Suppressor macrophage treated with lipopolysaccharide for 4 hours (primary cell): ENCODE data around the gene CER1.
"Not testable (repeated sequence)": the region's sequence is repeated elsewhere in the genome, so short reads cannot be mapped to it uniquely, and the experiment has no call there.

Source experiments
- DNase-seq: peaks from one replicate; pipeline ENCODE4 v3.0.0-alpha.2; 2020

Gene CER1

DNA sequence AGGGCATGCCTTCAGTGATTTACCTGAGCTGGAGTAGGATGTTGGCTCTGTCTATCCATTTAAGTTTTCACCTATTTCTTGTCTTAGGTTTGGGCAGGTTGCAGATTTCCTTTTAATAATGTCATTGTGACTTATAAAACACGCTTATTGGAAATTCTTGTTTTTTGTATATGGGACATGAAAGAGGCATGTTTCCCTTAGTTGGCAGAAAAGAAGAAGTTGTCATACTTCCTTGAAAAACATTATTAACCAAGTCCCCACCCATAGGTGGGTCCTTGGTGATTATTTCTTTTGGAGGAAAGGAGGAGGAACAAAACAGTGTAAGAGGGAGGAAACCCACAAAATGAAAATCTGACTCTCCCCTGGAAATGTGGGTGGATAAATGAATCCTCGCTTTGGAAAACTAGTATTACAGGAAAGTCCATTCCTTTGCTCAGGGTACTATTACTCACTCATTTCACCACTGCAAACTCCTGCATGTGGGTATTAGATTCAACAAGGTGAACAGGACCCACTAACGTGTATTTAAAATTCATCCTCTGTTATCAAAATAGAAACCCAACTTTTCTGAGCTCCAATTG is 9.3 kb downstream of the CER1 start:
- no peak for DNase-seq

DNA sequence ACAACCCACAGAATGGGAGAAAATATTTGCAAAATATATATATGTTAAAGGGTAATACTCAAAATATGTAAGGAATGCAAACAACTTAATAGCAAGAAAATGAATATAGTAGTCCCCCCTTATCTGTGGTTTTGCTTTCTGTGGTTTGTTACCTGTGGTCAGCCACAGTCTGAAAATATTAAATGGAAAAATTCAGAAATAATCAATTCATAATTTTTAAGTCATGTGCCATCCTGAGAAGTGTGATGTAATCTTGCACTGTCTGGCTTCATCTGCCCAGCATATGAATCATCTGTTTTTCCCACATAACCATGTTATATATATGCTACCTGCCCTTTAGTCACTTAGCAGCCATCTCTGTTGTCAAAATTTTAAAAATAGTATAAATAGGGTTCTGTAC is 11.7 kb downstream of the CER1 start:
- DNase-seq: no peak

DNA sequence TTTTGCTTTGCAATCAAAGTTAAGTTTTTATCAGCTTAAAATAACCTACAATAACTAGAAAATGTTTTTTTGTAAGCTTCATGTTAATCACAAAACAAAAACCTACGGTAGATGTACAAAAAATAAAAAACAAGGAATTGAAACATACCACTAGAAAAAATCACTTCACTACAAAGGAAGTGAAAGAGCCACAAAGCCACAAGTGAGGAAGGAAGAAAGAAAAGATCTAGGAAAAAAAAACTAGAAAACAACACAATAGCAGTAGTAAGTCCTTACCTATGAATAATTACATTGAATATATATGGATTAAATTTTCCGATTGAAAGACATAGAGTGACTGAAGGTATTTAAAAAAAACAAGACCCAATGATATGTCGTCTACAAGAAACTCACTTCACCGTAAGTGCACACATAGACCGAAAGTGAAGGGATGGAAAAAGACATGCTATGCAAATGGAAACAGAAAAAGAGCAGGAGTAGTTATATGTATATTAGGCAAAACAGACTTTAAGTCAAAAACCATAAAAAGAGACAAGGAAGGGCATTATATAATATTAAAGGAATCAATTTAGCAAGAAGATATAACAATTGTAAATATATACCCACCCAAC is 15.9 kb downstream of the CER1 start:
- DNase-seq: peak; percentile 33

DNA sequence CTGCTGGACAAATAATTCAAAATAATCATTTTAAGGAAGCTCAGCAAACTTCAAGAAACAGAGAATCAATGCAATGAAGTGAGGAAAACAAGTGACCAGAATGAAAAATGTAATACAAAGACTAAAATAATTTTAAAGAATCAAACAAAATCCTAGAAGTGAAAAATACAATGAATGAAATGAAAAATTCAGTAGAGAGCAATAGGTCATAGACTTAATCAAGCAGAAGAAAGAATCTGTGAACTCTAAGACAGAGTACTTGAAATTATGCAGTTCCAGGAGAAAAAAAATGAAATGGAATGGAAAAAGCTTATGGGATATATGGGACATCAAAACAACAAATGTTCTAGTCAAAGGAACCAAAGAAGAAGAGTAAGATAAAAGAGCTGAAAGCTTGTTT is 17.5 kb downstream of the CER1 start:
- DNase-seq: no peak

DNA sequence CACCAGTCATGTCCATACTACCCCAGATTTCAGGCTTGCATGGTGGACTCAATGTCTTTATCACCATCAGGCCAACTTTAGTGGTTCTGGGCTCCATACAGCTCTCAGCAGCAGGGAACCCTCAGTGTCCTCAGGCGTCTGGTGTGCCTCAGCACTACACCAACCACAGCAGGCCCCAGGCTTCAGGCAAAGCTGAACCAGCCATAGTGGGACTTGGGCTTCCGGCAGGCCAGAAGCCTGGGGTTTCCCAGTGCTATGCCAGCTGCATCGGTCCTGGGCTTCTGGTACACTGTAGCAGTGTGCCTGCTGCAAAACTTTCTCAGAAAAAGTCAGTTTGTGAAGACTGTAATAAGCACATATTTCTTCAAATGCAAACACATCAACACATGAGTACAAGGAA is 18.3 kb downstream of the CER1 start:
- no peak for DNase-seq

DNA sequence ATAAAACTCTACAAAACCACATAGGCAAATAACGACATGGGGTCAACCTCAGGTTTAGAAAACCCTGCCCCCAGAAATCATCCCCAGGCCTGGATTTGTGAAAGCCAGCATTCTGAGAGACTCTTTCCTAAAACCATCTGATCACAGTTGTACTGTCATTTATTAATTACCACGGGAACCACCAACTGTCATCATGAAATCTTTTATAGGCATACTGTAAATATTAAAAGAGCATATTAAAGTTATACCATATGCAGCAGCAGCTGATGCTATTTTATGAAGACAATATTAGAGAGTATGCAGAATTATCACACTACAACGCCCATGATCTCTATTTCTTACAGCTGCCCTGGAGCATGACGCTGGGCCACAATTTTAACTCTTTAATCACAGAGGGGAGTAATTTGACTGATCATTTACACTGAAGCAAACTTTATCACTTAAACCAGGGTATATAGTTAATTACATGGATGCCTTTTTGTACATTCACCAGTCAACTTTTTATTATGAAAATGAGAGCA is 20.3 kb downstream of the CER1 start:
- DNase-seq: no peak

DNA sequence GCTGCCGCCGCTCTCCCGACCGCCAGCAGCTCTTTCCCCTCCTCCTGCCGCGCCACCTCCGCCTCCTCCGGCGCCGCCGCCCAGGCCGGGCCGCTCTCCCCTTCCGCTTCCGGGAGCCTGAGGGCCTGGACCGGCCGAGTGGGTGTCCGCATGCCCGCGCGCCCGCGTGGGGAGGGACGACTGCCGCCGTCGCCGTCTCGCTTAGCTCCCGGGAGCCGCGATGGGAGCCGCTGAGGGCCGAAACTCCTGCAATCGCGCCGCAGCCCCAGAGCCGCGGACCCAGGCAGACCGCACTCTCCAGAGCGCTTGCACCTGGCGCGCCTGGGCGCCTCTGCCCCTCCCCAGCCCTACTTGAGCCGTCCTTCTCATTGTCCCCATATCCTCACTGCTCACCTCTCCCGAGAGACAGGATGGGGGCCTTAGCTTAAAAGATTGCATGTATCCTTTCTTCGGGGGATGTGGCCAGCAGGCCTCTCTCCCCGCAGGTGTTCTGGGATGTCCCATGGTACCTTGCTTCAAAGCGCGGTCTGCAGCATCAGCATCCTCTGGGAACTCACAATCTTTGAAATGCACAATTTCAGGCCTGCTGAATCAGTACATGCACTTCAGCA is 29.2 kb downstream of the CER1 start, which contains the start of gene ZDHHC21:
ZDHHC21 (minus strand) TSS at position 182 of the 611 bp plus-strand sequence. CDS start 19,092 bp downstream, outside the sequence.
- DNase-seq: peak; percentile 81

DNA sequence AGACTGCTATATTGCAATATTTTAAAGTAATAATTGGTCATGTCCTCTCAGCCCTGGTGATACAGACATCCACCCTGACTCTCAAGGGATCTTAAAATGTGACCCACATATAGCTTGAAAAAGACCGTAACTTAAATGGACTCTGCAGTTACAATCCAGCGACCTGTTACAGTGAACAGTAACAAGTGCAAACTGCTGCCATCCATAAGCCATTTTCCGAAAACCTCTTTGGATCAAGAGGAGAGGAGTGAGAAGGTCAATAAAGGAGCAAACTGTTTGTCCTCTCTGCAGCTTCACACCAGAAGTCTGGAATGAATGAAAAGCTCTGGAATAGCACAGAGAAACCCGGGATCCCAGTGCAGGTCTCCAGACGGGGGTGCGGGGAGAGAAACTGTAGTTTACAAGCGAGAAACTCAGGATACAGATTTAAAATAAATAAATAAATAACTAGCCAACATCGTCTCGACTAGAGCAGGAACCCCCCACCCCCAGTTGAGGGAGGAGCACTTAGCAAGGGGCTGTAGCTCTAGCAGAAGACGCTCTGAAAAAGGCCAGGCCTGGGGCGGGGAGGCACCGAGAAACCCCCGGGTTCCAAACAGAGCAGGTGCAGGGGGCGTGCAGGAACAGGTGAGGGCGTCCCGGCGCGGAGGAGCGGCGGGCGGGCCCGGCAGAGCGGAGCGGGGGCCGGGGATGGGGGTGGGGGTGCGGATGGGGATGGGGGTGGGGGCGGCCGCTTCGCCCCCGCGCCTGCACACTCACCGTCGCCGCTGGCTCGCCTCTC is 29.9 kb downstream of the CER1 start:
- no peak for DNase-seq

DNA sequence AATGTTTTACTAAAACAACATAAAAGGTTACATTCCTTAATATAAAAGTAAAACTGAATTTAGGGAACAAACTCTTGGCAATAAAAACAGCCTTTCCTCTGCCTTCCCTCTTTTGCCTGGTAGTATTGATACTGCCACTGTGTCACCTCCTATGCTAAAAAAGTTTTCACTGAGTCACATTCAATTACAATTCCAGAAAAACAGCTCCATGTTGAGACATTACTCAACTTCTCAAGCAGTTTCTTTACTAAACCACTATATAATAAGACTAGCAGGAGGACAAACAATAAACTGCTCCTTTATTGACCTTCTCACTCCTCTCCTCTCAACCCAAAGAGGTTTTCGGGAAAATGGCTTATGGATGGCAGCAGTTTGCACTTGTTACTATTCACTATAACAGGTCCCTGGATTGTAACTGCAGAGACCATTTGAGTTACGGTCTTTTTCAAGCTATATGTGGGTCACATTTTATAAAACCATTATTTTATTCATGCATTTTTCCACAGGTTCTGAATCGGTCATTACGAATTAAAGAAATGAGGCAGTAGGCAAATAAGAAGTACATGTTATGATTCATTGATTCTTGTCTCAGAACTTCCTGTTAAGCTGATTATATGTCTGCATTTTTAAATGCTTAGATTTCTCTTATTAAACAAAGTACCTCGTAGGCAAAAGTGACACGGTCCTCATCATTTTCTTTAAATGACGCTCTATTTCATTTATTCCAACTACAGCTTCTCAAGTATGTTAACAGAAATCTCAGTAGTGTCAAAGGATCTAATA is 31.4 kb downstream of the CER1 start:
- peak; percentile 43 for DNase-seq

DNA sequence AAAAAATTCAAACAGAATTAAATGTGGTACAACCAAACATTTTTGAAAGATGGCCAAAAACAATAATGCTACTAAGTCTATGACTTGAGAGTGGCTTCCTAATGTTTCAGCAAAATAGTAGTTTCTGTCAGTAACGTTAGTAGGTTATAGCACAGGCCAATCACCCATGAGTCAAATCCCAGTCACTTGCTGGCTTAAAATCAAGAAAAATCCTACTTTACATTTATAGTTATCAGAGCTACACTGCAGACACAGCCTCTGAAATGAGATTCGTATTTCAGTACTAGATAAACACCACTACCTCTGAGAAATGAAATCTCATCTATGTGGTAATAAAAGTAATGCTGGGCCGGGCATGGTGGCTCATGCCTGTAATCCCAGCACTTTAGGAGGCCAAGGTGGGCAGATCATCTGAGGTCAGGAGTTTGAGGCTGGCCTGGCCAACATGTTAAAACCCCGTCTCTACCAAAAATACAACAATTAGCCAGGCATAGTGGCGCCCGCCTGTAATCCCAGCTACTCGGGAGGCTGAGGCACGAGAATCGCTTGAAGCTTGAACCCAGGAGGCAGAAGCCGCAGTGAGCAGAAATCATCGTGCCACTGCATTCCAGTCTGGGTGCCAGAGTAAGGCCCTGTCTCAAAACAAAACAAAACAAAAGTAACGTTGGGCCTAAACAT is 35.4 kb downstream of the CER1 start:
- DNase-seq: no peak

DNA sequence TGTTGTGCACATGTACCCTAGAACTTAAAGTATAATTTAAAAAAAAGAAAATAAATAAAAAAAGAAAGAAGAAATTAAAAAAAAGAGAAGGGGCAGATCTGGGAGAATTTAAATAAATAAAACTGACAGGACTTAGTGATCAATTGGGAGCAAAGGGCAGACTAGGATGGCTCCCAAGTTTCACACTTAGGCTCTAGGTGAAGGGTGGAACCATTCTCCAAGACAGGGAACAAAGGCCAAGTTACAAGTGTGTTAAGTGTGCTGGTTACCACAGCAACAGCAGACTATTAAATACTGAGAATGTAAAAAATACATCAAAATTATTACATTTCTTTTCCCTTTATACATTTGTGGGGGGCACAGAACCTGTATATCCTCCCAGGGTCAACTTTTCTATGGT is 36.4 kb downstream of the CER1 start:
- no peak for DNase-seq

DNA sequence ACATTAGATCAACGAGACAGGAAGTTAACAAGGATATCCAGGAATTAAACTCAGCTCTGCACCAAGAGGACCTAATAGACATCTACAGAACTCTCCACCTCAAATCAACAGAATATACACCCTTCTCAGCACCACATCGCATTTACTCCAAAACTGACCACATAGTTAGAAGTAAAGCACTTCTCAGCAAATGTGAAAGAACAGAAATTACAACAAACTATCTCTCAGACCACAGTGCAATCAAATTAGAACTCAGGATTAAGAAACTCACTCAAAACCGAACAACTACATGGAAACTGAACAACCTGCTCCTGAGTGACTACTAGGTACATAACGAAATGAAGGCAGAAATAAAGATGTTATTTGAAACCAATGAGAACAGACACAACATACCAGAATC is 39.9 kb downstream of the CER1 start:
- DNase-seq: not testable (repeated sequence)

DNA sequence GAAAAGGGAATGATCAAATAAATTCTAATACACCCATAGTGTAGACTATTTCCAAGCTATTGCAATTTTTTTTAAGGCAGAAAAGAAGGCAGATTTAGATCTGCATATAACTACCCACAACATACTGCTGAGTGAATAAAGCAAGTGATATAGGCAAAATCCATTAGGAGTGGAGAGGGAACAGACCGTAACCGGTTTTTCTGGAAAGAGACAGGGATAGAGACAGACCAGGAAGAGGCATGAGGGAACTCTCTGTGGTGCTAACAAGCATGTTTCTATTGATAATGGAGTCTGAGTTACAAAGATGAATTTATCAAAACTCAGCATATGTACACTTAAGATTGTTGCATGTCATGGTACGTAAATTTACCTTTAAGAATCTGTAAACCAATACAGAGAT is 43.8 kb downstream of the CER1 start:
- no peak for DNase-seq

DNA sequence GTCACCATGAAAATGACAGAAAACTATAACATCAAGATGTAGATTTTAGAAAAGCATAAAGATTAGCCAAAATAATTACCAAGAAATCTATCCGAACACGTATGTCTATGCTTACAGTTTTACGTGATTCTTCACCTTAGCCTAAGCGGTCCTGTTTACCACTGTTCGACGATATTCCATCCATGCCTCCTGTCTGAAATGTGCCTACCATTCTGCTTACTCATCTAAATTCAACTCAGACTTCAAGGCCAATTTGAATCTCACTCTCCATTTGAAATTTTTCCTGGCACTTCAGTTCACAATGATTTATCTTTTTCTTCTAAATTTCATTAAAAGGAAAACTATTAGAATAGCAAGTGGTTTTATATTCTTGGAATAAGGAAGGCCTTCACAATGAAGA is 44.7 kb downstream of the CER1 start:
- DNase-seq: no peak

DNA sequence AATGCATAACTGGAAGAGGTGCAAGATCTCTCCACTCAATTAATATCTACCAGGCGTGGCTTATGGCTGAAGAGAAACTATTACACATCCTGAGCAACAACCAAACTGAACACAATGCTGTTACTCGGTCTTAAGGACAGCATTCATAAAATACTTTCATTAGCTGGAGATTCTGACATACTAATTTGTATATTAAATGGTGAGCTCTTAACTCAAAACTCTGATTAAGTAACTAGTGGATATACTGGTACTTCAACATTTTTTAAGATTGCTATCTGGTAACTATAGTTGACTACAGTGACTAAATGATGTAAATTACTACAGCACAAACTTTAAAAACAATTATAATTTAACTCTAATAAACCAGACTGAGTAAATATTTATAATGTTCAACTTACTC is 45.1 kb downstream of the CER1 start:
- no peak for DNase-seq

DNA sequence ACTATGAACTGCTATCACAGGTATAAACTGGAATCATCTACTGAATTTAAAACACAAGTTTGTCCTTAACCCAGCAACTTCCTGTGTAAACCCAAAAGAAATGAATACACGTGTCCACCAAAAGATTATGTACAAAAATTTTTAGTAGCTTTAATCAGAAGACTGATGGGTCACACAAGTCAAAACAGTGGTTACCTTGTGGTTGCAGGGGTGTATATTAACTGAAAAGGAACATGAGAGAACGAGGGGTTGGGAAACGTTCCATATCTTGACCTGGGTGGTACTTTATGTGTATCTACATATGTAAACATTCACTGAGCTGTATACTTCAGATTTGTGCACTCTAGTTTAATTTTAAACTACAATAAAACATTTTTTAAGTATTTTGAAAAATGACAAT is 47.9 kb downstream of the CER1 start:
- DNase-seq: no peak

DNA sequence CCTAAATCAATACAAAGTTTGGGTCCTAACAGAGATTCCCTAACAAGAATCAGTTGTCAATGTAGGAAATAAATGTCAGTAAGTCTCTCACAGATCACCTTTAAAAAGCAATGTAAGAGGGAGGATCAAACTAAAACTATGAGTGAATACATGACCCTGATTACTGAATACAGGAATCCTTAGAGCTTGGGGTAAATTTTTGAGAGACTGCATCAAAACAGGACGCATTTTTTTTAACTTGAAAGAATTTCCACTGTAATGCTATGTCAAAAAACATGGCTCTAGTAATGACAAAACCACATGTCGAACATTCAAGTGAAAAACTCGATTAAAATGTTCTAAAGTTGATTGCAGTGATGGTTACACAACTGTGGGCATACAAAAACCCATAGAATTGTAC is 51.2 kb downstream of the CER1 start:
- DNase-seq: no peak

DNA sequence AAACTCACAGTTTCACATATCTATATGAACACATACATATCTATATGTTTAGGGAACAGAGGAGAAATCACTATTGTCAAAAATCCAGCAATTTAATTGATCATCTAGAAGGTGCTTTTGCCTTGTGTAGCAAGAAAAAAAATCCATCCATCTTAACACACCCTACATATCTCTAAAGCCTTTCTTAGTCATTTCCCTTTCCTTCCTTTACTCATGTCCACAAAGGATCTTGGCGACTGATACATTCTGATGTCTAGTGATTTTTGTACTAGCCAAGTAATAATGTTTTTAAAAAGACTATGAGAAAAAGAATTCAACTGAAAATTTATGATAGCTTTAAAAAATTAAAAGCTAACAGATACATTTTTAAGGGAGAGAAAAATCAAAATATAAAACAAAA is 51.8 kb downstream of the CER1 start:
- no peak for DNase-seq
